ENCODE data around the gene FGGY. TPM values are rescaled to one million over a fixed set of nuclear protein-coding genes. Genes with fewer than 3 reads are reported as not detected.

Gene FGGY
- total RNA-seq, 1 experiment from 2014 or later = 6.4 TPM

GRCh38 chr1:59485171-59485570 lies 188.3 kb downstream of the FGGY start:
- Mint-ChIP-seq H3K36me3 (ENCODE audit: insufficient read depth, unreplicated experiment) (no peaks in the 10 kb centered on the region), H3K4me1 (ENCODE audit: low read depth, unreplicated experiment) (no peaks in the 10 kb centered on the region), H3K27me3 (ENCODE audit: insufficient read depth, unreplicated experiment) (no peaks in the 10 kb centered on the region), H3K27ac (ENCODE audit: unreplicated experiment) (no peak overlapping the region), H3K4me3 (ENCODE audit: unreplicated experiment) (no peak overlapping the region), H3K9me3 (ENCODE audit: unreplicated experiment) (no peaks in the 10 kb centered on the region)
- DNase-seq = no peak
- Histone ChIP-seq H3K9me3 (no peaks in the 10 kb centered on the region), H3K36me3 (ENCODE audit: control insufficient read depth, insufficient read depth, low read length) (no peaks in the 10 kb centered on the region), H3K27me3 (replicated peaks; ENCODE audit: control insufficient read depth, insufficient read depth, low read length) (no peaks in the 10 kb centered on the region), H3K4me3 (ENCODE audit: low read depth, low read length) (no peak overlapping the region), H3K4me1 (no peaks in the 10 kb centered on the region)
- CTCF ChIA-PET = no interaction called here
- intact Hi-C loops (cut with micrococcal nuclease; ENCODE audit: unreplicated experiment) = no loop called here
- BruUV-seq (replicated peaks) = no TSS peak
- TF ChIP-seq, protein P1, sequence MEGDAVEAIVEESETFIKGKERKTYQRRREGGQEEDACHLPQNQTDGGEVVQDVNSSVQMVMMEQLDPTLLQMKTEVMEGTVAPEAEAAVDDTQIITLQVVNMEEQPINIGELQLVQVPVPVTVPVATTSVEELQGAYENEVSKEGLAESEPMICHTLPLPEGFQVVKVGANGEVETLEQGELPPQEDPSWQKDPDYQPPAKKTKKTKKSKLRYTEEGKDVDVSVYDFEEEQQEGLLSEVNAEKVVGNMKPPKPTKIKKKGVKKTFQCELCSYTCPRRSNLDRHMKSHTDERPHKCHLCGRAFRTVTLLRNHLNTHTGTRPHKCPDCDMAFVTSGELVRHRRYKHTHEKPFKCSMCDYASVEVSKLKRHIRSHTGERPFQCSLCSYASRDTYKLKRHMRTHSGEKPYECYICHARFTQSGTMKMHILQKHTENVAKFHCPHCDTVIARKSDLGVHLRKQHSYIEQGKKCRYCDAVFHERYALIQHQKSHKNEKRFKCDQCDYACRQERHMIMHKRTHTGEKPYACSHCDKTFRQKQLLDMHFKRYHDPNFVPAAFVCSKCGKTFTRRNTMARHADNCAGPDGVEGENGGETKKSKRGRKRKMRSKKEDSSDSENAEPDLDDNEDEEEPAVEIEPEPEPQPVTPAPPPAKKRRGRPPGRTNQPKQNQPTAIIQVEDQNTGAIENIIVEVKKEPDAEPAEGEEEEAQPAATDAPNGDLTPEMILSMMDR (IDR thresholded peaks at IDR 0.05; ENCODE audit: insufficient read depth in 1 of 2, low read depth in 1 of 2, low read length in 1 of 2, severe bottlenecking in 1 of 2, unreplicated experiment in 1 of 2) = no peak
- POLR2A ChIA-PET = no interaction called here

DNA sequence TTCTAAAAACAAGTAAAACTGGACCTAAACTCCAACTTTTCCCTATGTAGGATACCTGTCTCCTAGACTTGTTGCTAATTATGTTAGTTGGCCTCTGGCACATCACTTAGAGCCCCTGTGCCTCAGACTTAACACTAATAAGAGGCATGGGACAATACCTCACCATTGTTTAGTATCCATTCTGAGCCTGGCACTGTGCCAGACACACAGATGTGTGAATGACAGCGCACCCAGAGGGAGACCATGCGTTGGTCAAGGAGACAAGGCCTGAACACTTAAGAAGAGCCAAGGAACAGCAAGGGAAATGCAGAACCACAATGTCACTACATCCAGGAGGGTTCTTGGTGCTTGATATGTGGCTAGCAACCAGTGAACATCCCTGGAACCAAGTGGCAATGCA lies 189.1 kb downstream of the FGGY start:
- Mint-ChIP-seq H3K36me3 (ENCODE audit: insufficient read depth, unreplicated experiment) (no peaks in the 10 kb centered on the region), H3K27me3 (ENCODE audit: insufficient read depth, unreplicated experiment) (peaks cover 4% of the 10 kb centered on the region), H3K4me3 (ENCODE audit: unreplicated experiment) (no peak overlapping the region), H3K9me3 (ENCODE audit: unreplicated experiment) (no peaks in the 10 kb centered on the region), H3K4me1 (ENCODE audit: low read depth, unreplicated experiment) (no peaks in the 10 kb centered on the region), H3K27ac (ENCODE audit: unreplicated experiment) (no peak overlapping the region)
- ChIA-PET POLR2A (no interaction called here), CTCF (no interaction called here)
- H3K36me3 ChIP-seq (ENCODE audit: control insufficient read depth, insufficient read depth, low read length) = no peaks in the 10 kb centered on the region
- intact Hi-C loops (cut with micrococcal nuclease; ENCODE audit: unreplicated experiment) = no loop called here
- H3K27me3 ChIP-seq (replicated peaks; ENCODE audit: control insufficient read depth, insufficient read depth, low read length) = no peaks in the 10 kb centered on the region
- H3K4me1 ChIP-seq = no peaks in the 10 kb centered on the region
- BruUV-seq (replicated peaks) = no TSS peak
- TF ChIP-seq, protein P1 (IDR thresholded peaks at IDR 0.05; ENCODE audit: insufficient read depth in 1 of 2, low read depth in 1 of 2, low read length in 1 of 2, severe bottlenecking in 1 of 2, unreplicated experiment in 1 of 2) = no peak
- H3K9me3 ChIP-seq = no peaks in the 10 kb centered on the region
- no peak overlapping the region for H3K4me3 ChIP-seq (ENCODE audit: low read depth, low read length)
- DNase-seq = no peak

- DNase-seq = no peak
- TF ChIP-seq, protein P1 (IDR thresholded peaks at IDR 0.05; ENCODE audit: insufficient read depth in 1 of 2, low read depth in 1 of 2, low read length in 1 of 2, severe bottlenecking in 1 of 2, unreplicated experiment in 1 of 2) = no peak
- Mint-ChIP-seq H3K27me3 (ENCODE audit: insufficient read depth, unreplicated experiment) (peaks cover 6% of the 10 kb centered on the region), H3K36me3 (ENCODE audit: insufficient read depth, unreplicated experiment) (no peaks in the 10 kb centered on the region), H3K4me1 (ENCODE audit: low read depth, unreplicated experiment) (no peaks in the 10 kb centered on the region), H3K4me3 (ENCODE audit: unreplicated experiment) (no peak overlapping the region), H3K9me3 (ENCODE audit: unreplicated experiment) (peaks cover 1% of the 10 kb centered on the region), H3K27ac (ENCODE audit: unreplicated experiment) (no peak overlapping the region)
- Histone ChIP-seq H3K4me1 (no peaks in the 10 kb centered on the region), H3K36me3 (ENCODE audit: control insufficient read depth, insufficient read depth, low read length) (no peaks in the 10 kb centered on the region), H3K4me3 (ENCODE audit: low read depth, low read length) (no peak overlapping the region), H3K9me3 (no peaks in the 10 kb centered on the region), H3K27me3 (replicated peaks; ENCODE audit: control insufficient read depth, insufficient read depth, low read length) (no peaks in the 10 kb centered on the region)
- POLR2A ChIA-PET = no interaction called here
- no TSS peak for BruUV-seq (replicated peaks)
- intact Hi-C loops (cut with micrococcal nuclease; ENCODE audit: unreplicated experiment) = no loop called here
- CTCF ChIA-PET = no interaction called here
These were observed 189.7 kb downstream of the FGGY start for GRCh38 chr1:59486615-59487014.

Measured in Caco-2 (cell line).